ENCODE results near the gene SOX4.
A peak's percentile ranks its signal among the peaks of the same experiment; 100 is the strongest.

DNA sequence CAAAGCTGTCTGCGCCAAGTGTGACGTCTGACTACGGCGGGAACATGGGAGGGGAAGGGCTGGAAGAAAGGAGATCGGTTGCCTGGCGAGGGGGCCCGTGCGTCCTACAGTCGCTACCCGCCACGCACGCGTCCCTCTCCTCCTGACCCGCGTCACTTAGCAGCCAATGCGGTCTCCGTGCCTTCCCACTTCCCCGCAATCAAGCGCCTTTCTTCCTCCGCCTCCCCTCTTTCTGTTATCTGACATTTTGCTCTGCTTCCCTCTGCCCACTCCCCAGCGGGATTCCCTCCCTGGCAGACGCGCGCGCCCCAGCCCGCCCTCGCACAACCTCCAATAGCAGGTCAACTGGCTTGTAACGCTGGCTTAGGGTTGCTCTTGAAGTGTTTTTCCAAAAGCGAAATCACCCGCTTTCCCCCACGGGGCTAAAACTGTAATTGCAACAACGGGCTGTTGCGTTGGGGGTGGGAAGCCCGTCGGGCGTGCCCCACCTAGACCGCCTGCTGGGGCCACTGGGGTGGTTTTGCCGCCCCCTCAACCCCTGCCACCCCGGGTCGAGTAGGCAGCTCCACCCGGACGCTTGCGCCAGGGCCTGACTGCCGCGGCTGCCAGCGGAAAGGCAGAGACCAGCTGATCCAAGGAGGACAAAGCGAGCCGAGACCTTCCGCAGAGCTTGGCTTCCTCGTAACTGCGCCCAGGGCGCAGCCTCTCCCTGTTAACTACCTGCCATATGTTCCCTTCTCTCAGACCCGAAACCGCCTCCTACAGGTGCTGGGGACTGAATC, 6.2 kb upstream of the SOX4 start:
- no peak for TF ChIP-seq POLR2A (IDR thresholded peaks at IDR 0.05; ENCODE audit: low read depth)
- TF ChIP-seq, protein P1, sequence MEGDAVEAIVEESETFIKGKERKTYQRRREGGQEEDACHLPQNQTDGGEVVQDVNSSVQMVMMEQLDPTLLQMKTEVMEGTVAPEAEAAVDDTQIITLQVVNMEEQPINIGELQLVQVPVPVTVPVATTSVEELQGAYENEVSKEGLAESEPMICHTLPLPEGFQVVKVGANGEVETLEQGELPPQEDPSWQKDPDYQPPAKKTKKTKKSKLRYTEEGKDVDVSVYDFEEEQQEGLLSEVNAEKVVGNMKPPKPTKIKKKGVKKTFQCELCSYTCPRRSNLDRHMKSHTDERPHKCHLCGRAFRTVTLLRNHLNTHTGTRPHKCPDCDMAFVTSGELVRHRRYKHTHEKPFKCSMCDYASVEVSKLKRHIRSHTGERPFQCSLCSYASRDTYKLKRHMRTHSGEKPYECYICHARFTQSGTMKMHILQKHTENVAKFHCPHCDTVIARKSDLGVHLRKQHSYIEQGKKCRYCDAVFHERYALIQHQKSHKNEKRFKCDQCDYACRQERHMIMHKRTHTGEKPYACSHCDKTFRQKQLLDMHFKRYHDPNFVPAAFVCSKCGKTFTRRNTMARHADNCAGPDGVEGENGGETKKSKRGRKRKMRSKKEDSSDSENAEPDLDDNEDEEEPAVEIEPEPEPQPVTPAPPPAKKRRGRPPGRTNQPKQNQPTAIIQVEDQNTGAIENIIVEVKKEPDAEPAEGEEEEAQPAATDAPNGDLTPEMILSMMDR (IDR thresholded peaks at IDR 0.05), result peak in 2 of 3 experiments; percentile 19 to 31
- TF ChIP-seq POLR2AphosphoS5 (IDR thresholded peaks at IDR 0.05), result peak in 1 of 2 donors; percentile 16
- no peak for TF ChIP-seq EP300 (IDR thresholded peaks at IDR 0.05)
